Left kidney (tissue), 2 donors: ENCODE results near the gene DNASE2B. TPM values are rescaled to one million over a fixed set of nuclear protein-coding genes. Genes with fewer than 3 reads are reported as not detected.

ENCODE experiments used
- DNase-seq: peaks from one replicate; pipeline ENCODE4 v3.0.0-alpha.2; 2013
- polyA plus RNA-seq: library from polyadenylated mRNA; unstranded; fragments of 120-200 nt; gene quantifications from one replicate; pipeline ENCODE4 v1.2.1, GENCODE V29; 2013; ENCODE audit not compliant: insufficient read length

DNASE2B gene
- polyA plus RNA-seq, 1 donor, result 0.20 TPM

DNA sequence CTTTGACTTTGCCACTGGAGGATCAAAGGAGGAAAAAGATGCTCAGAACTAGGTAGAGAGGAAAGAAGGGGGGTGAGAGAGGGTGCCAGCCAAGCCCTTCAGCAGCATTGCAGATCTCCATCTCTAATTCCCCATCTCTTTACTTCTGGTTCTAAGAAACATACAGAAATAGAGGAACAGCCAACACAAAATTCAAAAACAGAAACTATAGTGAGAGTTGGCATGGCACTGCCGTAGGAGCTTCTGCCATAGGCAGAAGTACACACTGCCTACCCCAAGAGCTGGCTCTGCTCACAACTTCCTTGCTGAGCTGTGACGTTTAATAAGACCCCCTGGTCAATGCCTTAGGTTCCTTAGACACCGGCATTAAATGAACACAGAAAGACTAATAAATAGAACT lies 54.2 kb downstream of the DNASE2B start:
- no peak for DNase-seq

DNA sequence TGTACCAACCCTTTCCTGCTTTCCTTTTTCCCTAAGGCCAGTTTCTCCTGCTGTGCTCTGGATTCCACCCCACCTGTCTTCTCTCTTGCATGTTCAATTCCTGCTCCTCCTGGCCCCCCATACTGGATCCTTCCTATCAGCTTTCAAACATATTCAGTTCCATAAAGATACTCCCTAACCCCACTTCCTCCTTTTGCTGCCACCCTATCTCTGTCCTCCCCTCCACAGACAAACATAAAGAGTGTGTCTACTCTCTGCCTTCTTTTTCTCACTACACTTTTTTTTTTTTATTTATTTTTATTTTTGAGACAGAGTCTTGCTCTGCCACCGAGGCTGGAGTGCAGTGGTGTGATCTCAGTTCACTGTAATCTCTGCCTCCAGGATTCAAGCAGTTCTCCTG lies 63.8 kb downstream of the DNASE2B start:
- DNase-seq, result no peak

Other genes with a start within 250 kb of the DNASE2B start
- gene SAMD13, start 96.8 kb upstream of the DNASE2B start, polyA plus RNA-seq, result 6.6 TPM
- 47.4 TPM for gene RPF1, start 80.8 kb downstream of the DNASE2B start, polyA plus RNA-seq
- 4.2 TPM for gene SPATA1, start 107.9 kb downstream of the DNASE2B start, polyA plus RNA-seq
- gene GNG5, start 108.1 kb downstream of the DNASE2B start, polyA plus RNA-seq, result 162 TPM
- gene CTBS, start 176.0 kb downstream of the DNASE2B start, polyA plus RNA-seq, result 25.4 TPM